Naive B cell (primary cell): ENCODE measurements around the gene KCTD21. TPM values are rescaled to one million over a fixed set of nuclear protein-coding genes. Genes with fewer than 3 reads are reported as not detected.

Source experiments
- ATAC-seq, 2 donors: fragments of 150-1000 bp; cut with Tn5 transposase; 2 replicates each; pipeline ENCODE4 v1.10.0; 2021; ENCODE audit warnings: low read depth in 2 of 2, mild to moderate bottlenecking in 2 of 2, moderate library complexity in 2 of 2
- DNase-seq: peaks from one replicate; pipeline ENCODE4 v3.0.0; 2022
- H3K27ac Mint-ChIP-seq, 6 donors: one replicate each; pipeline ENCODE4 v1.8.0; 2020 to 2022; ENCODE audit warnings: mild to moderate bottlenecking in 6 of 6, mixed read lengths in 6 of 6, moderate library complexity in 5 of 6, inconsistent platforms in 2 of 6
- H3K27me3 Mint-ChIP-seq, 3 donors: one replicate each; pipeline ENCODE4 v1.8.0; 2021 to 2022; ENCODE audit warnings: mixed read lengths in 3 of 3, mild to moderate bottlenecking in 1 of 3
- H3K36me3 Mint-ChIP-seq, 2 donors: one replicate each; pipeline ENCODE4 v1.8.0; 2020 to 2022; ENCODE audit warnings: mixed read lengths in 2 of 2, inconsistent platforms in 1 of 2, mild to moderate bottlenecking in 1 of 2
- H3K4me1 Mint-ChIP-seq, 3 donors: one replicate each; pipeline ENCODE4 v1.8.0; 2020 to 2022; ENCODE audit warnings: mixed read lengths in 3 of 3, inconsistent platforms in 1 of 3, mild to moderate bottlenecking in 1 of 3, moderate library complexity in 1 of 3
- H3K4me3 Mint-ChIP-seq, 8 donors: one replicate each; pipeline ENCODE4 v1.8.0; 2020 to 2022; ENCODE audit warnings: mild to moderate bottlenecking in 8 of 8, mixed read lengths in 8 of 8, moderate library complexity in 8 of 8, inconsistent platforms in 2 of 8
- H3K9me3 Mint-ChIP-seq, 7 donors: one replicate each; pipeline ENCODE4 v1.8.0; 2020 to 2022; ENCODE audit warnings: mixed read lengths in 7 of 7, mild to moderate bottlenecking in 5 of 7, inconsistent platforms in 2 of 7, moderate library complexity in 1 of 7
- polyA plus RNA-seq, 6 donors: library from polyadenylated mRNA; unstranded; fragments of 300-500 nt; fragmentation: Illumina TruSeq; gene quantifications; one replicate each; pipeline ENCODE4 v1.2.3, GENCODE V29; 2021; ENCODE audit warnings: low read depth in 6 of 6

Gene KCTD21
- polyA plus RNA-seq, 6 donors from 2014 or later = 1.2 to 3.4 (median 1.8) TPM; not detected in 1

GRCh38 chr11:78214331-78215194 lies 26.1 kb upstream of the KCTD21 start:
- Mint-ChIP-seq H3K4me3 (no peak overlapping the region), H3K9me3 (no peaks in the 10 kb centered on the region), H3K27ac (peak overlapping the region in 1 of 6 donors; percentile 57), H3K27me3 (no peaks in the 10 kb centered on the region), H3K36me3 (peaks cover 0 to 25% of the 10 kb centered on the region in 2 donors), H3K4me1 (peaks cover 0 to 7% (median 0%) of the 10 kb centered on the region in 3 donors)
- DNase-seq = no peak
- ATAC-seq = no peak

- ATAC-seq (no peak), DNase-seq (no peak)
- Mint-ChIP-seq H3K9me3 (no peaks in the 10 kb centered on the region), H3K27me3 (no peaks in the 10 kb centered on the region), H3K4me1 (peaks cover 0 to 5% (median 0%) of the 10 kb centered on the region in 3 donors), H3K4me3 (no peak overlapping the region), H3K36me3 (peaks cover 6 to 23% of the 10 kb centered on the region in 2 donors), H3K27ac (peak overlapping the region in 1 of 6 donors; percentile 31)
Observed at GRCh38 chr11:78213526-78214330, 25.3 kb upstream of the KCTD21 start.

- Mint-ChIP-seq H3K4me1 (no peaks in the 10 kb centered on the region), H3K27ac (no peak overlapping the region), H3K36me3 (peaks cover 6 to 14% of the 10 kb centered on the region in 2 donors), H3K27me3 (no peaks in the 10 kb centered on the region), H3K9me3 (no peaks in the 10 kb centered on the region), H3K4me3 (no peak overlapping the region)
- DNase-seq (no peak), ATAC-seq (no peak)
Observed at GRCh38 chr11:78212586-78213371, 24.4 kb upstream of the KCTD21 start.

GRCh38 chr11:78211565-78211964 lies 23.1 kb upstream of the KCTD21 start:
- Mint-ChIP-seq H3K36me3 (peaks cover 6 to 11% of the 10 kb centered on the region in 2 donors), H3K4me1 (no peaks in the 10 kb centered on the region), H3K27ac (no peak overlapping the region), H3K27me3 (no peaks in the 10 kb centered on the region), H3K4me3 (no peak overlapping the region), H3K9me3 (no peaks in the 10 kb centered on the region)
- no peak for DNase-seq
- ATAC-seq = no peak

GRCh38 chr11:78210000-78210608 lies 21.7 kb upstream of the KCTD21 start:
- DNase-seq (no peak), ATAC-seq (no peak)
- no peaks in the 10 kb centered on the region for H3K27me3 Mint-ChIP-seq
- H3K4me3 Mint-ChIP-seq = no peak overlapping the region
- H3K27ac Mint-ChIP-seq = peak overlapping the region in 1 of 6 donors; percentile 49
- peaks cover 6 to 11% of the 10 kb centered on the region in 2 donors for H3K36me3 Mint-ChIP-seq
- H3K4me1 Mint-ChIP-seq = no peaks in the 10 kb centered on the region
- H3K9me3 Mint-ChIP-seq = no peaks in the 10 kb centered on the region

- Mint-ChIP-seq H3K4me1 (no peaks in the 10 kb centered on the region), H3K9me3 (no peaks in the 10 kb centered on the region), H3K27me3 (no peaks in the 10 kb centered on the region), H3K36me3 (peaks cover 6 to 11% of the 10 kb centered on the region in 2 donors), H3K4me3 (no peak overlapping the region), H3K27ac (peak overlapping the region in 1 of 6 donors; percentile 54)
- DNase-seq (no peak), ATAC-seq (no peak)
Observed at GRCh38 chr11:78209478-78209877, 21.1 kb upstream of the KCTD21 start.

- Mint-ChIP-seq H3K4me1 (peaks cover 0 to 1% (median 0%) of the 10 kb centered on the region in 3 donors), H3K27me3 (no peaks in the 10 kb centered on the region), H3K27ac (peak overlapping the region in 2 of 6 donors; percentile 58 to 78), H3K9me3 (no peaks in the 10 kb centered on the region), H3K4me3 (peak overlapping the region in 1 of 8 donors; percentile 9), H3K36me3 (peaks cover 6 to 11% of the 10 kb centered on the region in 2 donors)
- no peak for DNase-seq
- no peak for ATAC-seq
Observed at GRCh38 chr11:78208257-78209165, 20.1 kb upstream of the KCTD21 start.

- no peaks in the 10 kb centered on the region for H3K9me3 Mint-ChIP-seq
- H3K4me3 Mint-ChIP-seq = no peak overlapping the region
- H3K36me3 Mint-ChIP-seq = peaks cover 6 to 11% of the 10 kb centered on the region in 2 donors
- H3K4me1 Mint-ChIP-seq = peaks cover 6 to 9% (median 6%) of the 10 kb centered on the region in 3 donors
- H3K27ac Mint-ChIP-seq = peak overlapping the region in 2 of 6 donors; percentile 57 to 58
- no peak for ATAC-seq
- no peak for DNase-seq
- no peaks in the 10 kb centered on the region for H3K27me3 Mint-ChIP-seq
Observed at GRCh38 chr11:78207532-78208256, 19.3 kb upstream of the KCTD21 start.

GRCh38 chr11:78205691-78206090 lies 17.3 kb upstream of the KCTD21 start:
- ATAC-seq (no peak), DNase-seq (no peak)
- Mint-ChIP-seq H3K36me3 (peaks cover 6 to 11% of the 10 kb centered on the region in 2 donors), H3K4me3 (no peak overlapping the region), H3K27me3 (no peaks in the 10 kb centered on the region), H3K9me3 (no peaks in the 10 kb centered on the region), H3K27ac (peak overlapping the region in 1 of 6 donors; percentile 38), H3K4me1 (peaks cover 21 to 24% (median 22%) of the 10 kb centered on the region in 3 donors)

GRCh38 chr11:78205256-78205655 lies 16.8 kb upstream of the KCTD21 start:
- no peak for ATAC-seq
- Mint-ChIP-seq H3K36me3 (peaks cover 6 to 10% of the 10 kb centered on the region in 2 donors), H3K27me3 (no peaks in the 10 kb centered on the region), H3K27ac (peak overlapping the region in 1 of 6 donors; percentile 38), H3K9me3 (no peaks in the 10 kb centered on the region), H3K4me3 (no peak overlapping the region), H3K4me1 (peaks cover 21 to 24% (median 22%) of the 10 kb centered on the region in 3 donors)
- DNase-seq = no peak

- H3K27me3 Mint-ChIP-seq = no peaks in the 10 kb centered on the region
- peak overlapping the region in 6 of 8 donors; percentile 2 to 76 (median 38) for H3K4me3 Mint-ChIP-seq
- H3K27ac Mint-ChIP-seq = peak overlapping the region in 4 of 6 donors; percentile 63 to 90 (median 78)
- H3K36me3 Mint-ChIP-seq = no peaks in the 10 kb centered on the region
- peaks cover 21 to 24% (median 22%) of the 10 kb centered on the region in 3 donors for H3K4me1 Mint-ChIP-seq
- DNase-seq (peak; percentile 15), ATAC-seq (peak; percentile 81 to 86)
- no peaks in the 10 kb centered on the region for H3K9me3 Mint-ChIP-seq
Observed at GRCh38 chr11:78203184-78203583, 14.8 kb upstream of the KCTD21 start.
